UCSD-AML1 (cell line): ENCODE results near the gene MOB2.

Experiments
- DNase-seq: peaks from one replicate; lab custom pipeline; 2025; ENCODE audit not compliant: unreplicated experiment; lab: John Stamatoyannopoulos, UW

Gene MOB2

GRCh38 chr11:1458340-1459218 lies 28.0 kb downstream of the MOB2 start:
- no peak for DNase-seq

GRCh38 chr11:1457856-1458255 lies 28.7 kb downstream of the MOB2 start:
- DNase-seq = no peak

- no peak for DNase-seq
These were observed 29.3 kb downstream of the MOB2 start for GRCh38 chr11:1457326-1457680.

- DNase-seq = no peak
These were observed 29.8 kb downstream of the MOB2 start for GRCh38 chr11:1456596-1457325.

GRCh38 chr11:1456176-1456575 lies 30.4 kb downstream of the MOB2 start:
- no peak for DNase-seq

GRCh38 chr11:1455763-1456060 lies 30.9 kb downstream of the MOB2 start:
- no peak for DNase-seq

GRCh38 chr11:1455032-1455762 lies 31.4 kb downstream of the MOB2 start:
- DNase-seq = no peak

- DNase-seq = no peak
These were observed 32.0 kb downstream of the MOB2 start for GRCh38 chr11:1454576-1454975.

- DNase-seq = peak; percentile 58
These were observed 33.0 kb downstream of the MOB2 start for GRCh38 chr11:1453611-1454034.

- no peak for DNase-seq
These were observed 33.8 kb downstream of the MOB2 start for GRCh38 chr11:1452744-1453143.

GRCh38 chr11:1451781-1452470 lies 34.7 kb downstream of the MOB2 start:
- no peak for DNase-seq

GRCh38 chr11:1450949-1451710 lies 35.4 kb downstream of the MOB2 start:
- no peak for DNase-seq

- no peak for DNase-seq
These were observed 36.2 kb downstream of the MOB2 start for GRCh38 chr11:1450344-1450875.

GRCh38 chr11:1449490-1450243 lies 36.9 kb downstream of the MOB2 start:
- no peak for DNase-seq

- DNase-seq = peak; percentile 17
These were observed 37.7 kb downstream of the MOB2 start for GRCh38 chr11:1448882-1449281.

GRCh38 chr11:1447845-1448825 lies 38.4 kb downstream of the MOB2 start:
- DNase-seq = no peak

- no peak for DNase-seq
These were observed 40.0 kb downstream of the MOB2 start for GRCh38 chr11:1446623-1447022.

- no peak for DNase-seq
These were observed 40.7 kb downstream of the MOB2 start for GRCh38 chr11:1445741-1446445.
